ENCODE measurements around the gene STUM.

STUM gene

GRCh38 chr1:226576601-226577000, 28.0 kb downstream of the STUM start:
- no peak for DNase-seq
- in situ Hi-C loops (cut with MboI; ENCODE audit: low pct_unique_long_range_greater_than_20kb, low sequenced_read_pairs): no loop called here

GRCh38 chr1:226577401-226578180, 29.0 kb downstream of the STUM start:
- no peak for DNase-seq
- in situ Hi-C loops (cut with MboI; ENCODE audit: low pct_unique_long_range_greater_than_20kb, low sequenced_read_pairs): no loop called here

GRCh38 chr1:226578946-226579578, 30.5 kb downstream of the STUM start:
- in situ Hi-C loops (cut with MboI; ENCODE audit: low pct_unique_long_range_greater_than_20kb, low sequenced_read_pairs): no loop called here
- no peak for DNase-seq

GRCh38 chr1:226579781-226580323, 31.3 kb downstream of the STUM start:
- DNase-seq: no peak
- in situ Hi-C loops (cut with MboI; ENCODE audit: low pct_unique_long_range_greater_than_20kb, low sequenced_read_pairs): no loop called here

GRCh38 chr1:226580625-226581270, 32.2 kb downstream of the STUM start:
- in situ Hi-C loops (cut with MboI; ENCODE audit: low pct_unique_long_range_greater_than_20kb, low sequenced_read_pairs): no loop called here
- DNase-seq: no peak

- in situ Hi-C loops (cut with MboI; ENCODE audit: low pct_unique_long_range_greater_than_20kb, low sequenced_read_pairs): no loop called here
- DNase-seq: no peak
These were observed 33.2 kb downstream of the STUM start for GRCh38 chr1:226581650-226582330.

GRCh38 chr1:226582966-226583365, 34.4 kb downstream of the STUM start:
- in situ Hi-C loops (cut with MboI; ENCODE audit: low pct_unique_long_range_greater_than_20kb, low sequenced_read_pairs): no loop called here
- DNase-seq: no peak

GRCh38 chr1:226584164-226584563, 35.6 kb downstream of the STUM start:
- DNase-seq: no peak
- in situ Hi-C loops (cut with MboI; ENCODE audit: low pct_unique_long_range_greater_than_20kb, low sequenced_read_pairs): no loop called here

GRCh38 chr1:226586116-226586515, 37.6 kb downstream of the STUM start:
- in situ Hi-C loops (cut with MboI; ENCODE audit: low pct_unique_long_range_greater_than_20kb, low sequenced_read_pairs): no loop called here
- DNase-seq: no peak

GRCh38 chr1:226586650-226587422, 38.3 kb downstream of the STUM start:
- no peak for DNase-seq
- in situ Hi-C loops (cut with MboI; ENCODE audit: low pct_unique_long_range_greater_than_20kb, low sequenced_read_pairs): no loop called here

- DNase-seq: no peak
These were observed 39.9 kb downstream of the STUM start for GRCh38 chr1:226588484-226588883.

GRCh38 chr1:226589008-226589733, 40.6 kb downstream of the STUM start:
- in situ Hi-C loops (cut with MboI; ENCODE audit: low pct_unique_long_range_greater_than_20kb, low sequenced_read_pairs): no loop called here
- no peak for DNase-seq

More at GRCh38 chr1:226588484-226588883, 39.9 kb downstream of the STUM start:
- in situ Hi-C loops (cut with MboI; ENCODE audit: low pct_unique_long_range_greater_than_20kb, low sequenced_read_pairs): no loop called here

- no peak for DNase-seq
- in situ Hi-C loops (cut with MboI; ENCODE audit: low pct_unique_long_range_greater_than_20kb, low sequenced_read_pairs): no loop called here
These were observed 42.0 kb downstream of the STUM start for GRCh38 chr1:226590614-226591013.

- no peak for DNase-seq
- in situ Hi-C loops (cut with MboI; ENCODE audit: low pct_unique_long_range_greater_than_20kb, low sequenced_read_pairs): no loop called here
These were observed 45.0 kb downstream of the STUM start for GRCh38 chr1:226593541-226593940.

- in situ Hi-C loops (cut with MboI; ENCODE audit: low pct_unique_long_range_greater_than_20kb, low sequenced_read_pairs): no loop called here
- DNase-seq: no peak
These were observed 48.1 kb downstream of the STUM start for GRCh38 chr1:226596531-226597165.

- in situ Hi-C loops (cut with MboI; ENCODE audit: low pct_unique_long_range_greater_than_20kb, low sequenced_read_pairs): no loop called here
- DNase-seq: no peak
These were observed 49.3 kb downstream of the STUM start for GRCh38 chr1:226597616-226598454.

- DNase-seq: no peak
- in situ Hi-C loops (cut with MboI; ENCODE audit: low pct_unique_long_range_greater_than_20kb, low sequenced_read_pairs): no loop called here
These were observed 49.9 kb downstream of the STUM start for GRCh38 chr1:226598455-226598849.

Measured in KBM-7 (cell line).